OCI-LY3 (cell line): ENCODE results near the gene SOWAHA.

Experiments used
- EZH2phosphoT487 ChIP-seq: fragments of 200-600 bp; shearing (Covaris generic); IDR thresholded peaks from 2 replicates; pipeline ENCODE4 v1.6.1; 2018; ENCODE audit warnings: antibody characterized with exemption, mixed run types, low read depth
- TF ChIP-seq, protein P1 (sequence below): fragments of 200-600, 300-600 bp; sonication (generic); IDR thresholded peaks from 2 replicates; pipeline ENCODE4 v1.5.1; 2014; ENCODE audit warnings: antibody characterized with exemption, low read length, low read depth

DNA sequence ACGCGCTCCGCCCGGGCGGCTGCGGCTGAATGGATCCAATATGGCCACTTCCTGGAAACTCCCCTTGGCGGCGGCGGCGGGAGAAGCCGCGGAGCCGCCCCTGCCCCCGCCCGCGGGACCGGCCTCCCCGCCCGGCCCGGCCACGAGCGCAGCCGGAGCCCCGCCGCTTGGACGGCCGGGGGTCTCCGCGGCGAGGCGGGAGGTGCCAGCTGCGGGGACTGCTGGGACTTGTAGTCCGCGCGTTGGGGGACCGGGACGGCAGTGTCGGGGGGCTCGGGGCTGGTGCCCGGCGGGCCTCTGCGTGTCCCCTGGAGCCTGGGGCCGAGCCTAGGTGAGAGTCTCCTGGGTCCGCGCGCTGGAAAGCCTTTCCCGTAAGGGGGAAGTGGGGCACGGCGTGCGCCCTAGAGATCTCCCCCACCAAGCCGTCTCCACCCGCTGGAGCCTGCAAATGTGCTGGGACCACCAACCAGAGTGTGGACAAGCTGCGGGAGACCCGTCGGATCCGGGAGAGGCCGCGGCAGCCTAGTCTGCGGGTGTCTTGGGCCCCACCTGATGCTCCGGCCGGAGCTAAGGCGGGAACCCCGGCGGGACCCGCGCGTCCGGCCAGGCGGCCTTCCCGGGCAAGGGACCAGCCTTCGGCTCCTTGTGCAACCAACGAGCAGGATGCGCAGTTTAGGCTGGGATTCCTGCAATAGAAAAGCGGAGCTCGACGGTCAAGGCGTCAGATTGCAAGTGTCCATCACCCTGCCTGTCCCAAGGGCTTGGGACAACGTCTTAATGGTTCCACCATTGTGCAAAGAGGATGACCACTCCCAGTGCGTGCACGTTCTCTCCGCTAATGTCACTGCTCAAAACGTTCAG is 35.7 kb upstream of the SOWAHA start, which contains the start of gene SEPTIN8:
- TF ChIP-seq, protein P1, sequence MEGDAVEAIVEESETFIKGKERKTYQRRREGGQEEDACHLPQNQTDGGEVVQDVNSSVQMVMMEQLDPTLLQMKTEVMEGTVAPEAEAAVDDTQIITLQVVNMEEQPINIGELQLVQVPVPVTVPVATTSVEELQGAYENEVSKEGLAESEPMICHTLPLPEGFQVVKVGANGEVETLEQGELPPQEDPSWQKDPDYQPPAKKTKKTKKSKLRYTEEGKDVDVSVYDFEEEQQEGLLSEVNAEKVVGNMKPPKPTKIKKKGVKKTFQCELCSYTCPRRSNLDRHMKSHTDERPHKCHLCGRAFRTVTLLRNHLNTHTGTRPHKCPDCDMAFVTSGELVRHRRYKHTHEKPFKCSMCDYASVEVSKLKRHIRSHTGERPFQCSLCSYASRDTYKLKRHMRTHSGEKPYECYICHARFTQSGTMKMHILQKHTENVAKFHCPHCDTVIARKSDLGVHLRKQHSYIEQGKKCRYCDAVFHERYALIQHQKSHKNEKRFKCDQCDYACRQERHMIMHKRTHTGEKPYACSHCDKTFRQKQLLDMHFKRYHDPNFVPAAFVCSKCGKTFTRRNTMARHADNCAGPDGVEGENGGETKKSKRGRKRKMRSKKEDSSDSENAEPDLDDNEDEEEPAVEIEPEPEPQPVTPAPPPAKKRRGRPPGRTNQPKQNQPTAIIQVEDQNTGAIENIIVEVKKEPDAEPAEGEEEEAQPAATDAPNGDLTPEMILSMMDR, result no peak
- TF ChIP-seq EZH2phosphoT487, result no peak
